Mammary epithelial cell (primary cell): Measurements from ENCODE around the gene NDUFA12.

Experiments used
- EZH2 ChIP-seq: IDR thresholded peaks from 2 replicates; pipeline ENCODE4 v1.6.1; 2012; ENCODE audit warnings: low read length, inconsistent platforms, borderline replicate concordance
- TF ChIP-seq, protein P1 (sequence below), 2 donors: IDR thresholded peaks in 1 of 2; conservative IDR thresholded peaks in 1 of 2; 2 replicates each; pipeline ENCODE4 v1.5.1; 2011 to 2012; ENCODE audit warnings: inconsistent platforms in 2 of 2, low read length in 2 of 2, mild to moderate bottlenecking in 2 of 2, control low read depth in 1 of 2, low read depth in 1 of 2; ENCODE audit not compliant: insufficient read depth in 1 of 2; ENCODE audit errors: extremely low read depth in 1 of 2

GRCh38 chr12:94942663-94943062, 60.8 kb downstream of the NDUFA12 start:
- TF ChIP-seq, protein P1, sequence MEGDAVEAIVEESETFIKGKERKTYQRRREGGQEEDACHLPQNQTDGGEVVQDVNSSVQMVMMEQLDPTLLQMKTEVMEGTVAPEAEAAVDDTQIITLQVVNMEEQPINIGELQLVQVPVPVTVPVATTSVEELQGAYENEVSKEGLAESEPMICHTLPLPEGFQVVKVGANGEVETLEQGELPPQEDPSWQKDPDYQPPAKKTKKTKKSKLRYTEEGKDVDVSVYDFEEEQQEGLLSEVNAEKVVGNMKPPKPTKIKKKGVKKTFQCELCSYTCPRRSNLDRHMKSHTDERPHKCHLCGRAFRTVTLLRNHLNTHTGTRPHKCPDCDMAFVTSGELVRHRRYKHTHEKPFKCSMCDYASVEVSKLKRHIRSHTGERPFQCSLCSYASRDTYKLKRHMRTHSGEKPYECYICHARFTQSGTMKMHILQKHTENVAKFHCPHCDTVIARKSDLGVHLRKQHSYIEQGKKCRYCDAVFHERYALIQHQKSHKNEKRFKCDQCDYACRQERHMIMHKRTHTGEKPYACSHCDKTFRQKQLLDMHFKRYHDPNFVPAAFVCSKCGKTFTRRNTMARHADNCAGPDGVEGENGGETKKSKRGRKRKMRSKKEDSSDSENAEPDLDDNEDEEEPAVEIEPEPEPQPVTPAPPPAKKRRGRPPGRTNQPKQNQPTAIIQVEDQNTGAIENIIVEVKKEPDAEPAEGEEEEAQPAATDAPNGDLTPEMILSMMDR (conservative IDR thresholded peaks at IDR 0.05 in 1 of 2, IDR thresholded peaks at IDR 0.05 in 1 of 2; ENCODE audit: extremely low read depth in 1 of 2, insufficient read depth in 1 of 2, low read depth in 1 of 2, low read length in 2 of 2): no peak
- no peak for TF ChIP-seq EZH2
